Psoas muscle (tissue), 8 donors: ENCODE results near the gene SDC1. TPM values are rescaled to one million over a fixed set of nuclear protein-coding genes. Genes with fewer than 3 reads are reported as not detected.

ENCODE experiments used
- ATAC-seq, 4 donors: fragments of 200-7000 bp; cut with Tn5 transposase; one replicate each; pipeline ENCODE4 v1.9.1; 2020; ENCODE audit warnings: moderate library complexity in 3 of 4, mild to moderate bottlenecking in 2 of 4
- DNase-seq, 2 donors: peaks; one replicate each; pipeline ENCODE4 v3.0.0-alpha.2; 2020
- H3K27ac ChIP-seq: fragments of 200-600 bp; one replicate; pipeline ENCODE4 v1.8.0; 2022
- H3K27me3 ChIP-seq, 3 donors: fragments of 200-600 bp in 1 of 3; one replicate each; pipeline versions ENCODE4 v1.6.1 to v1.8.0; 2013 to 2022; ENCODE audit warnings: low read length in 2 of 3, mild to moderate bottlenecking in 2 of 3, moderate library complexity in 1 of 3; ENCODE audit not compliant: insufficient read depth in 3 of 3
- H3K36me3 ChIP-seq, 2 donors: fragments of 200-600 bp in 1 of 2; one replicate each; pipeline versions ENCODE4 v1.6.1 to v1.8.0; 2013 to 2022; ENCODE audit warnings: low read depth in 1 of 2, mild to moderate bottlenecking in 1 of 2, moderate library complexity in 1 of 2; ENCODE audit not compliant: insufficient read depth in 1 of 2
- H3K4me1 ChIP-seq: fragments of 200-600 bp; one replicate; pipeline ENCODE4 v1.8.0; 2022
- H3K4me3 ChIP-seq: fragments of 200-600 bp; one replicate; pipeline ENCODE4 v1.8.0; 2022; ENCODE audit warnings: mild to moderate bottlenecking
- H3K9me3 ChIP-seq: fragments of 200-600 bp; one replicate; pipeline ENCODE4 v1.8.0; 2022
- CTCF ChIP-seq: fragments of 200-600 bp; IDR thresholded peaks from one replicate; pipeline ENCODE4 v1.8.0; 2022; ENCODE audit warnings: antibody characterized with exemption
- WGBS, 3 donors: extraction: QIAGEN DNeasy Blood & Tissue Kit; methylation state at CpG; one replicate each; pipeline versions ENCODE4 v1.1.6 to v1.1.7; 2013; 5-methylcytosine and 5-hydroxymethylcytosine counted together
- intact Hi-C, 2 donors: fragments of 100-400 bp; cut with DNase I; formaldehyde crosslinking; loops; one replicate each; pipeline versions ENCODE4 v1.11.0 to v1.14.2; 2022
- polyA plus RNA-seq, 3 donors: library from polyadenylated mRNA; stranded (reverse); fragments of 200-250 nt; gene quantifications; one replicate each; pipeline ENCODE4 v1.2.3, GENCODE V29; 2013
- total RNA-seq, 4 donors: library from RNA; stranded (reverse); fragmentation: NEBNext Ultra II Directional in 2 of 4; extraction: Animal tissue kit (Norgen Biotek cat#: 25700) in 2 of 4; gene quantifications; one replicate each; pipeline versions ENCODE4 v1.2.1 to v1.2.4, GENCODE V29; 2021 to 2023
- donor health status: healthy with polysubstance abuse.
- donor health status: DM: no; HTN: no; CAD: no; lungs with moderate emphysema.
- donor health status: Bipolar disorder and iron deficiency.
- donor health status: healthy.
- donor health status: DM: yes; HTN: yes; CAD: no.
- donor health status: DM: no; HTN: no; CAD: no.
- donor health status: DM: no; HTN: no; CAD: no.
- donor health status: DM: yes; HTN: yes; CAD: no.

The SDC1 gene
- total and polyA plus RNA-seq, 7 donors, result 0.07 to 0.38 (median 0.11) TPM; not detected in 1

- H3K36me3 ChIP-seq, result no peaks in the 10 kb centered on the region
- TF ChIP-seq CTCF, result no peak
- 71 to 76% (median 73%) methylated on average over 18 of the region's 18 CpGs for WGBS, 3 donors
- H3K27me3 ChIP-seq, result no peaks in the 10 kb centered on the region
- ATAC-seq (peak in 1 of 4 donors; percentile 34), DNase-seq (peak in 1 of 2 donors; percentile 30)
- intact Hi-C loops, result no loop called here
- no peak overlapping the region for H3K4me3 ChIP-seq
- no peaks in the 10 kb centered on the region for H3K9me3 ChIP-seq
- H3K27ac ChIP-seq, result no peak overlapping the region
- H3K4me1 ChIP-seq, result no peaks in the 10 kb centered on the region
These were observed 39.5 kb downstream of the SDC1 start for GRCh38 chr2:20185176-20186022.

GRCh38 chr2:20184067-20184938 is 40.6 kb downstream of the SDC1 start:
- Histone ChIP-seq H3K9me3 (no peaks in the 10 kb centered on the region), H3K27ac (no peak overlapping the region), H3K27me3 (no peaks in the 10 kb centered on the region), H3K4me1 (no peaks in the 10 kb centered on the region), H3K4me3 (no peak overlapping the region), H3K36me3 (no peaks in the 10 kb centered on the region)
- intact Hi-C loops, result no loop called here
- no peak for TF ChIP-seq CTCF
- WGBS, 3 donors, result 86 to 88% (median 87%) methylated on average over 17 of the region's 17 CpGs
- no peak for ATAC-seq
- peak in 1 of 2 donors; percentile 21 for DNase-seq

GRCh38 chr2:20183373-20183772 is 41.6 kb downstream of the SDC1 start:
- ATAC-seq (no peak), DNase-seq (no peak)
- TF ChIP-seq CTCF, result no peak
- 48 to 61% (median 56%) methylated on average over 1 of the region's 1 CpG for WGBS, 3 donors
- H3K4me3 ChIP-seq, result no peak overlapping the region
- no peak overlapping the region for H3K27ac ChIP-seq
- no peaks in the 10 kb centered on the region for H3K4me1 ChIP-seq
- H3K36me3 ChIP-seq, result no peaks in the 10 kb centered on the region
- no peaks in the 10 kb centered on the region for H3K9me3 ChIP-seq
- intact Hi-C loops, result no loop called here
- H3K27me3 ChIP-seq, result no peaks in the 10 kb centered on the region

- ATAC-seq, result no peak
- TF ChIP-seq CTCF, result no peak
These were observed 42.5 kb downstream of the SDC1 start for GRCh38 chr2:20182241-20182931.

More at GRCh38 chr2:20182241-20182931, 42.5 kb downstream of the SDC1 start:
- no peaks in the 10 kb centered on the region for H3K27me3 ChIP-seq
- H3K4me3 ChIP-seq, result no peak overlapping the region
- intact Hi-C loops, result no loop called here
- peak; percentile 46 to 72 for DNase-seq
- no peak overlapping the region for H3K27ac ChIP-seq
- no peaks in the 10 kb centered on the region for H3K4me1 ChIP-seq
- no peaks in the 10 kb centered on the region for H3K36me3 ChIP-seq
- no peaks in the 10 kb centered on the region for H3K9me3 ChIP-seq
- 64 to 76% (median 67%) methylated on average over 16 of the region's 16 CpGs for WGBS, 3 donors
